Endothelial cell of umbilical vein (primary cell): ENCODE results near the gene ZNF827. TPM values are rescaled to one million over a fixed set of nuclear protein-coding genes. Genes with fewer than 3 reads are reported as not detected.

Experiments used
- BruUV-seq: library from RNA; stranded (reverse); fragments of 400-500 nt; replicated peaks from 2 replicates; lab custom pipeline; 2021; lab: Mats Ljungman, UMichigan
- CTCF ChIA-PET: fragments of 300-600, 350-600 bp; sonication (Branson Sonifier 250); formaldehyde crosslinking; loops from one replicate; lab custom pipeline; 2021; ENCODE audit warnings: antibody characterized with exemption, inconsistent platforms; lab: Charles Lee
- POLR2A ChIA-PET: fragments of 300-600, 350-600 bp; sonication (Branson Sonifier 250); formaldehyde crosslinking; loops from one replicate; lab custom pipeline; 2021; ENCODE audit warnings: antibody characterized with exemption, inconsistent platforms; lab: Charles Lee
- DNase-seq: peaks from one replicate; pipeline ENCODE4 v3.0.0-alpha.2; 2011; ENCODE audit warnings: low read depth, low spot score
- FAIRE-seq: peaks from 2 replicates; lab custom pipeline; 2011; peaks lifted over from hg19 to GRCh38; lab: Jason Lieb, UNC
- H2AFZ ChIP-seq: 2 replicates; pipeline ENCODE4 v1.6.0; 2012; ENCODE audit warnings: low read depth, low read length, control low read depth, inconsistent platforms
- H3K27ac ChIP-seq: 2 replicates; pipeline ENCODE4 v1.5.1; 2011; ENCODE audit warnings: low read depth, mild to moderate bottlenecking, control low read depth, low read length, moderate library complexity; ENCODE audit not compliant: insufficient read depth
- H3K27me3 ChIP-seq, 2 experiments: 2 replicates each; pipeline versions ENCODE4 v1.6.0 to v1.6.1; 2011; ENCODE audit warnings: low read length in 2 of 2, mixed read lengths in 1 of 2; ENCODE audit not compliant: control insufficient read depth in 2 of 2, insufficient read depth in 2 of 2
- H3K36me3 ChIP-seq, 2 experiments: 2 replicates in 1 of 2; 3 replicates in 1 of 2; pipeline ENCODE4 v1.5.1; 2011; ENCODE audit warnings: low read length in 2 of 2, mild to moderate bottlenecking in 1 of 2, moderate library complexity in 1 of 2; ENCODE audit not compliant: control insufficient read depth in 2 of 2, insufficient read depth in 2 of 2; ENCODE audit errors: extremely low read depth in 1 of 2
- H3K4me1 ChIP-seq: 3 replicates; pipeline ENCODE4 v1.5.1; 2011; ENCODE audit warnings: mild to moderate bottlenecking, low read length; ENCODE audit not compliant: control insufficient read depth, insufficient read depth; ENCODE audit errors: extremely low read depth
- H3K4me2 ChIP-seq: 2 replicates; pipeline ENCODE4 v1.6.1; 2011; ENCODE audit warnings: low read length, control low read depth, mixed read lengths; ENCODE audit not compliant: insufficient read depth
- H3K4me3 ChIP-seq, 3 experiments: fragments of 200-600 bp in 1 of 3; sonication (generic), shearing (Covaris generic) in 1 of 3; replicated peaks in 1 of 3; 2 replicates each; pipeline ENCODE4 v1.5.1; 2011 to 2016; ENCODE audit warnings: control low read depth in 3 of 3, low read length in 3 of 3, mild to moderate bottlenecking in 2 of 3, inconsistent platforms in 1 of 3, low read depth in 1 of 3, moderate library complexity in 1 of 3; ENCODE audit not compliant: insufficient read depth in 1 of 3
- H3K79me2 ChIP-seq: 2 replicates; pipeline ENCODE4 v1.6.0; 2012; ENCODE audit warnings: low read length, inconsistent platforms; ENCODE audit not compliant: control insufficient read depth, insufficient read depth
- H3K9ac ChIP-seq: replicated peaks from 2 replicates; pipeline ENCODE3; 2011; ENCODE audit warnings: low read length, control low read depth; ENCODE audit not compliant: insufficient read depth; ENCODE audit errors: extremely low read depth
- H3K9me1 ChIP-seq: replicated peaks from 3 replicates; pipeline ENCODE4 v1.6.0; 2011; ENCODE audit warnings: mild to moderate bottlenecking, low read length; ENCODE audit not compliant: control insufficient read depth, insufficient read depth; ENCODE audit errors: extremely low read depth
- H3K9me3 ChIP-seq: replicated peaks from 2 replicates; pipeline ENCODE4 v1.5.1; 2012; ENCODE audit warnings: low read length, inconsistent platforms; ENCODE audit not compliant: control insufficient read depth, insufficient read depth
- H4K20me1 ChIP-seq: replicated peaks from 2 replicates; pipeline ENCODE3; 2011; ENCODE audit warnings: mild to moderate bottlenecking, low read length; ENCODE audit not compliant: control insufficient read depth, insufficient read depth; ENCODE audit errors: extremely low read depth
- EZH2 ChIP-seq: IDR thresholded peaks from 2 replicates; pipeline ENCODE4 v1.6.1; 2012; ENCODE audit warnings: borderline replicate concordance, low read depth, mild to moderate bottlenecking, moderate library complexity, low read length, inconsistent platforms; ENCODE audit not compliant: severe bottlenecking
- FOS ChIP-seq: IDR thresholded peaks from 2 replicates; pipeline ENCODE4 v1.6.1; 2011; ENCODE audit warnings: mild to moderate bottlenecking, low read length, moderate library complexity, borderline replicate concordance; ENCODE audit not compliant: insufficient read depth
- GATA2 ChIP-seq: IDR thresholded peaks from 2 replicates; pipeline ENCODE4 v1.7.0; 2011; ENCODE audit warnings: low read depth, mild to moderate bottlenecking, moderate library complexity, mixed read lengths, low read length; ENCODE audit not compliant: insufficient read length, insufficient read depth
- JUN ChIP-seq: IDR thresholded peaks from 2 replicates; pipeline ENCODE4 v1.6.1; 2011; ENCODE audit warnings: borderline replicate concordance, low read depth; ENCODE audit not compliant: insufficient read length, insufficient read depth
- MYC ChIP-seq: IDR thresholded peaks from one replicate; pipeline ENCODE4 v1.6.1; 2011; ENCODE audit warnings: mild to moderate bottlenecking, low read depth, low read length
- POLR2A ChIP-seq: IDR thresholded peaks from 2 replicates; pipeline ENCODE4 v1.6.1; 2012; ENCODE audit warnings: low read depth, mild to moderate bottlenecking, control low read depth, low read length
- POLR2AphosphoS5 ChIP-seq: IDR thresholded peaks from 2 replicates; pipeline ENCODE4 v1.6.1; 2012; ENCODE audit warnings: low read depth, mild to moderate bottlenecking, control low read depth, low read length, moderate library complexity; ENCODE audit not compliant: insufficient read depth
- dilution Hi-C: fragments of 300-500 bp; cut with MboI; formaldehyde crosslinking; loops from one replicate; pipeline ENCODE4 v1.15.0; 2019; ENCODE audit warnings: low sequenced_read_pairs; ENCODE audit not compliant: extremely low pct_ligation_motif_present
- intact Hi-C: fragments of 100-400 bp; cut with micrococcal nuclease; formaldehyde crosslinking; loops from one replicate; pipeline ENCODE4 v1.10.0; 2022
- polyA plus RNA-seq, 4 experiments: library from polyadenylated mRNA; depleted of rRNA in 3 of 4; stranded (reverse) in 3 of 4; unstranded in 1 of 4; fragments of >200 nt; gene quantifications; 2 replicates each; pipeline versions ENCODE4 v1.2.1 to v1.2.3, GENCODE V29; 2011 to 2012; ENCODE audit warnings: missing spikeins in 1 of 4
- total RNA-seq: library from RNA; stranded (reverse); gene quantifications from 2 replicates; pipeline ENCODE4 v1.2.3, GENCODE V29; 2021
- TF ChIP-seq, protein P1 (sequence below): IDR thresholded peaks from 2 replicates; pipeline ENCODE4 v1.6.1; 2011; ENCODE audit not compliant: insufficient read depth, insufficient read length
- TF ChIP-seq, protein P2 (sequence below), 2 donors: IDR thresholded peaks; 1 replicate in 1 of 2; 2 replicates in 1 of 2; pipeline ENCODE4 v1.5.1; 2011; ENCODE audit warnings: low read length in 2 of 2, mild to moderate bottlenecking in 2 of 2, moderate library complexity in 2 of 2, control low read depth in 1 of 2, inconsistent platforms in 1 of 2, low read depth in 1 of 2; ENCODE audit not compliant: insufficient read depth in 1 of 2; ENCODE audit errors: extremely low read depth in 1 of 2

Gene ZNF827
- total and polyA plus RNA-seq, 2 donors (not counting 3 experiments of a cell fraction or from before 2014, with no cell fraction given), result 16.9 to 23.7 TPM

DNA sequence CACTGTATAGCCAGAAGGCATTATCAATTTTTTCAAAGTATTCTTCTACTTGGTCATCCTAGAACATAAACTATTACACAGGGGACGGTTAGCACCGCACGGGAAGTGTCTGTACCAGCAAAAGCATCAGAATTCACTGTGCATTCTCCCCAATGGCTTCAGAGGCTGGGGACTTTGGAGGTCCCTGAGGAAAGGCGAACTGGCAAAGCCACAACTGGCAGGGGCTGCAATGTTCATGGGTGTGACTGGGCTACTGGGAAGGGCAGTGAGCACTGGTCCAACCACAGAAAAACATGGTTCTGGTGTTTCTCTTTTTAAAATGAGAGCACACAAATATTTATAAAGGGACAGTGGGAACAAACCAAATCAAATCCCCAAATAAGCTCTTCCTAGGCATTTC, 175.2 kb downstream of the ZNF827 start:
- DNase-seq (no peak), FAIRE-seq (no peak)
- Histone ChIP-seq H2AFZ (no peak overlapping the region), H3K36me3 (peaks cover 3 to 20% of the 10 kb centered on the region in 2 experiments), H3K9me3 (no peaks in the 10 kb centered on the region), H3K9me1 (no peaks in the 10 kb centered on the region), H4K20me1 (no peaks in the 10 kb centered on the region), H3K27me3 (no peaks in the 10 kb centered on the region), H3K4me1 (no peaks in the 10 kb centered on the region), H3K4me3 (no peak overlapping the region), H3K4me2 (no peak overlapping the region), H3K9ac (no peak overlapping the region), H3K79me2 (no peaks in the 10 kb centered on the region), H3K27ac (no peak overlapping the region)
- TF ChIP-seq, protein P1, sequence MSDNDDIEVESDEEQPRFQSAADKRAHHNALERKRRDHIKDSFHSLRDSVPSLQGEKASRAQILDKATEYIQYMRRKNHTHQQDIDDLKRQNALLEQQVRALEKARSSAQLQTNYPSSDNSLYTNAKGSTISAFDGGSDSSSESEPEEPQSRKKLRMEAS, result no peak
- TF ChIP-seq MYC (no peak), FOS (no peak), GATA2 (no peak), JUN (no peak), POLR2AphosphoS5 (no peak), POLR2A (no peak), EZH2 (no peak)
- TF ChIP-seq, protein P2, sequence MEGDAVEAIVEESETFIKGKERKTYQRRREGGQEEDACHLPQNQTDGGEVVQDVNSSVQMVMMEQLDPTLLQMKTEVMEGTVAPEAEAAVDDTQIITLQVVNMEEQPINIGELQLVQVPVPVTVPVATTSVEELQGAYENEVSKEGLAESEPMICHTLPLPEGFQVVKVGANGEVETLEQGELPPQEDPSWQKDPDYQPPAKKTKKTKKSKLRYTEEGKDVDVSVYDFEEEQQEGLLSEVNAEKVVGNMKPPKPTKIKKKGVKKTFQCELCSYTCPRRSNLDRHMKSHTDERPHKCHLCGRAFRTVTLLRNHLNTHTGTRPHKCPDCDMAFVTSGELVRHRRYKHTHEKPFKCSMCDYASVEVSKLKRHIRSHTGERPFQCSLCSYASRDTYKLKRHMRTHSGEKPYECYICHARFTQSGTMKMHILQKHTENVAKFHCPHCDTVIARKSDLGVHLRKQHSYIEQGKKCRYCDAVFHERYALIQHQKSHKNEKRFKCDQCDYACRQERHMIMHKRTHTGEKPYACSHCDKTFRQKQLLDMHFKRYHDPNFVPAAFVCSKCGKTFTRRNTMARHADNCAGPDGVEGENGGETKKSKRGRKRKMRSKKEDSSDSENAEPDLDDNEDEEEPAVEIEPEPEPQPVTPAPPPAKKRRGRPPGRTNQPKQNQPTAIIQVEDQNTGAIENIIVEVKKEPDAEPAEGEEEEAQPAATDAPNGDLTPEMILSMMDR (IDR thresholded peaks at IDR 0.05; ENCODE audit: extremely low read depth in 1 of 2, insufficient read depth in 1 of 2, low read depth in 1 of 2, low read length in 2 of 2), result no peak
- dilution Hi-C loops, result no loop called here
- POLR2A ChIA-PET, result no interaction called here
- no TSS peak for BruUV-seq
- intact Hi-C loops, result no loop called here
- CTCF ChIA-PET, result no interaction called here
